GM18858 (cell line): ENCODE results near the gene CDH16.
"Not testable (repeated sequence)": the region's sequence is repeated elsewhere in the genome, so short reads cannot be mapped to it uniquely, and the experiment has no call there.

ENCODE experiments used
- ATAC-seq: cut with Tn5 transposase; IDR thresholded peaks from one replicate; pipeline ENCODE4 v1.9.1; 2021; ENCODE audit not compliant: unreplicated experiment

Gene CDH16, protein sequence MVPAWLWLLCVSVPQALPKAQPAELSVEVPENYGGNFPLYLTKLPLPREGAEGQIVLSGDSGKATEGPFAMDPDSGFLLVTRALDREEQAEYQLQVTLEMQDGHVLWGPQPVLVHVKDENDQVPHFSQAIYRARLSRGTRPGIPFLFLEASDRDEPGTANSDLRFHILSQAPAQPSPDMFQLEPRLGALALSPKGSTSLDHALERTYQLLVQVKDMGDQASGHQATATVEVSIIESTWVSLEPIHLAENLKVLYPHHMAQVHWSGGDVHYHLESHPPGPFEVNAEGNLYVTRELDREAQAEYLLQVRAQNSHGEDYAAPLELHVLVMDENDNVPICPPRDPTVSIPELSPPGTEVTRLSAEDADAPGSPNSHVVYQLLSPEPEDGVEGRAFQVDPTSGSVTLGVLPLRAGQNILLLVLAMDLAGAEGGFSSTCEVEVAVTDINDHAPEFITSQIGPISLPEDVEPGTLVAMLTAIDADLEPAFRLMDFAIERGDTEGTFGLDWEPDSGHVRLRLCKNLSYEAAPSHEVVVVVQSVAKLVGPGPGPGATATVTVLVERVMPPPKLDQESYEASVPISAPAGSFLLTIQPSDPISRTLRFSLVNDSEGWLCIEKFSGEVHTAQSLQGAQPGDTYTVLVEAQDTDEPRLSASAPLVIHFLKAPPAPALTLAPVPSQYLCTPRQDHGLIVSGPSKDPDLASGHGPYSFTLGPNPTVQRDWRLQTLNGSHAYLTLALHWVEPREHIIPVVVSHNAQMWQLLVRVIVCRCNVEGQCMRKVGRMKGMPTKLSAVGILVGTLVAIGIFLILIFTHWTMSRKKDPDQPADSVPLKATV

DNA sequence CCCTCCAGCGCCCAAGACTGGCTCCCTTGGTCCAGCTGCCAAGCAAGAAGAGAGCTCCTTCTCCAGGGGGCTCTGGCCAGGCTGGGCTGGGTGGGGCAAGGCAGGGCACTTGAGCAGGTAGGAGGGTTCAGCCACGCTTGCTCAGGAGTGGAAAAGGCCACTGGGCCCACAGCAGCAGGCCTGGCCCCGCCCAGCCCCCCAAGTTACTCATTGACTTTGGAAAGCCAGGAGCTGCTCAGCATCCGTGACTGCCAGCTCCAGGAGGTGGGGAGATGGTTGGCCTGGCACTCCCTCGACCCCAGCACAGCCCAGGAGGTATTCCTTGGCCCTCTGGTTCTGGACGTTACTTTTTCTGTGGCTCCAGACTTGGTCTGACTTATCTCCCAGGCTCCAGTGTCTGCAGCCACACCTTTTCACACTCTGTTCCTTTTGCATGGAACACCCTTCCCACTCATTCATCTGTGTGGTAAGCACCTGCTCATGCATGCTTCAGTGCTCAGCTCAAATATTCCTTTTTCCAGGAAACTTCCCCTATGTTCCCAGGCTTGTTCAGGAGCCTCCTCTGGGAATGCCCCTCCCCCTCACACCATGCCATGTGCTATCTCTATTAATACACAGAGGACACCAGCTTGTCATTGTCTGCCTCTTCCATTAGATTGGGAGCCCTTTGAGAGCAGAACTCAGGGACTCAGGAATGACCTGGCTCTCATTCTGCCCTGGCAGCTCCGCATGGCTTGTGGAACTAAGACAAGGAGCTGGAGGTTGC, at the start of gene CDH16:
TSS of gene CDH16 (minus strand) at position 83 of the 766 bp plus-strand sequence. CDS start 820 bp downstream, outside the sequence.
- ATAC-seq: no peak

DNA sequence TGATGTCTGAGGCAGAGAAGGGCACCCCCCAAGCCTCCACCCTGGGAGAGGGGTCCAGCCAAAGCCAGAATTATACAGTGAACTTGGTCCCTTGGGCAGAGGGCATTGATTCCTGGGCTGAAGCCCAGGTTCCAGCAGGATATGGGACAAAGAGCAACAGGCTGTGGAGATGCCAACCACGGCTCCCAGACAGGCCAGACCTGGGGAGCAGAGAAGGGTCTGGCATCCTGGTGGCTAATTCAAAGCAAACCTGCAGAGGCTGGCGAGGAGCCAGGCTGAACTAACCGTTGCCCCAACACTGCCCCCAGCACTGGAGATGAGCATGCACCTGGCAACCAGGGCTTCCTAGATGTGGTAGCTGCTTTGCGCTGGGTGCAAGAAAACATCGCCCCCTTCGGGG, 45.4 kb upstream of the CDH16 start:
- ATAC-seq: no peak

DNA sequence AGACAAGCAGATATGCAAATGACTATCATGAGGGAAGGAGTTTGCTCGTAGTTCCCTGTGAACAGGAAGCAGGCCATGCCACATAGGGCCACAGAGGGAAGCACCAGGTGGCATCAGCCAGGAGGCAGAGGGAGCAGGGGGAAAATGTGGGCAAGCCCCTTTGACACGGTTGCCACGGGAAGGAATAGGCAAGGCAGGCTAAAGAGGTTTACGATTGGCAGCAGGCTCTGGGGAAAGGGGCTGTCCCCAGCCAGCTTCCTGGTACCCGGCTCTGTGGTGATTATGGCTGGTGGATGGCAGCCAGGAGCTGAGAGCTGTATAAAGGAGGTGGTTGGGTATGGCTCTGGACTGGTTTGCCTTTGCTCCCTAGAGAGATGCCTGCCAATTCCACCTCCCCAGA, 43.2 kb upstream of the CDH16 start:
- ATAC-seq: no peak

DNA sequence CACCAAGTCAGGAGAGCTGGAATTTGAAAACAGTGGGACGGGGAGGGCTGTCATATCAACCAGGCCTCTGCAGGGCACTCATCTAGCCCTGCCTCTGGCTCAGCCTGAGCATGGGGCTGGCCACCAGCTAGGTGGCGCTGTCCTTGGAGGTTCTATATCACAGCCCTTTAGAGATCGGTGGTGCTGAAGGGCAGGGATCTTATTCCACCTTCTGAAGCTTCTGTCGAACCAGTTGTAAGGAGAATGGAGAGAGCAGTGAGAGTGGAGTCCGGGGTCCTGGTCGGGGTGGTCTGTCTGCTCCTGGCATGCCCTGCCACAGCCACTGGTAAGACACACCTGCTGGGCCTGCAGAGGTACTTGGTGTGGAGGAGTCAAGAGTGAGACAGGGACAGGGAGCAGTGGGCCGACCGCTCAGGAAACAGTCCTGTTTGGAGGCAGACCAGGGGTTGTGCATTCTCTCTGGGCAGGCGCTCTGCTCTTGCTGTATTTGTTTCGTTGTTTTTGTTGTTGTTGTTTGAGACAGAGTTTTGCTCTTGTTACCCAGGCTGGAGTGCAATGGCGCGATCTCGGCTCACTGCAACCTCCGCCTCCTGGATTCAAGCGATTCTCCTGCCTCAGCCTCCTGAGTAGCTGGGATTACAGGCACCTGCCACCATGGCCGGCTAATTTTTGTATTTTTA, 42.5 kb upstream of the CDH16 start, which contains the start of gene CES3:
TSS of gene CES3 (plus strand) at position 202 of the 680 bp plus-strand sequence. CDS start at position 244, 42 bp downstream.
- no peak for ATAC-seq

DNA sequence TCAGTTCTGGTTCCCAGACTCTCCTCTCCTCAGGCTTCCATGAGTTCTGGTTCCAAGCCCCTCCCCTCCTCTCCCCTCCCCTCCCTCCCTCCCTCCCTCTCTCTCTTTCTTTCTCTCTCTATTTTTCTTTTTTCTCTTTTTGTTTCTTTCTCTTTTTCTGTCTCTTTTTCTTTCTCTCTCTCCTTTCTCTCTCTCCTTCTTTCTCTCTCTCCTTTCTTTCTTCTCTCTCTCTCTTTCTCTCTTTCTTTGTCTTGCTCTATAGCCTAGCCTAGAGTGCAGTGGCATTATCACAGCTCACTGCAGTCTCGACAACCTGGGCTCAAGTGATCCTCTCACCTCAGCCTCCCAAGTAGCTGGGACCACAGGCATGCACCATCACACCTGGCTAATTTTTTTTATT, 41.6 kb upstream of the CDH16 start:
- no peak for ATAC-seq

DNA sequence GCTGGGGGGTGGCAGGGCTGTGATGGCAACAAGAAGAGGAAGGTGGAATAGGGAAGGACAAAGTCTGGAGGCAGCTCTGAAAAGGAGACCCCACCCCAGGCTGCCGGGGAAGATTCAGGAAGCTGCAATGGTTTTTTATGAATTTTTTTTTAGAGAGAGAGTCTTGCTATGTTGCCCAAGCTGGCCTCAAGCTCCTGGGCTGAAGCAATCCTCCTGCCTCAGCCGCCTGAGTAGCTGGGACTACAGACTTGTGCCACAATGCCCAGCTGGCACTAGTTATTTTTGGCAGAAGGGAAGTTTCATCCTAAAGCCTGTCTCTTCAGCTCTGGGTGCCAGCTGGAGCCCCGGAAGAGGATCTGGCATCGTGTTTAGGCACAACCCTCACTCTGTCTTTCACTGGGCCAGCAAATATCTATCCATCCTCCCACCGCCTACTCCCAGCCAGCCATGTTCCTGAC, 41.0 kb upstream of the CDH16 start:
- no peak for ATAC-seq

DNA sequence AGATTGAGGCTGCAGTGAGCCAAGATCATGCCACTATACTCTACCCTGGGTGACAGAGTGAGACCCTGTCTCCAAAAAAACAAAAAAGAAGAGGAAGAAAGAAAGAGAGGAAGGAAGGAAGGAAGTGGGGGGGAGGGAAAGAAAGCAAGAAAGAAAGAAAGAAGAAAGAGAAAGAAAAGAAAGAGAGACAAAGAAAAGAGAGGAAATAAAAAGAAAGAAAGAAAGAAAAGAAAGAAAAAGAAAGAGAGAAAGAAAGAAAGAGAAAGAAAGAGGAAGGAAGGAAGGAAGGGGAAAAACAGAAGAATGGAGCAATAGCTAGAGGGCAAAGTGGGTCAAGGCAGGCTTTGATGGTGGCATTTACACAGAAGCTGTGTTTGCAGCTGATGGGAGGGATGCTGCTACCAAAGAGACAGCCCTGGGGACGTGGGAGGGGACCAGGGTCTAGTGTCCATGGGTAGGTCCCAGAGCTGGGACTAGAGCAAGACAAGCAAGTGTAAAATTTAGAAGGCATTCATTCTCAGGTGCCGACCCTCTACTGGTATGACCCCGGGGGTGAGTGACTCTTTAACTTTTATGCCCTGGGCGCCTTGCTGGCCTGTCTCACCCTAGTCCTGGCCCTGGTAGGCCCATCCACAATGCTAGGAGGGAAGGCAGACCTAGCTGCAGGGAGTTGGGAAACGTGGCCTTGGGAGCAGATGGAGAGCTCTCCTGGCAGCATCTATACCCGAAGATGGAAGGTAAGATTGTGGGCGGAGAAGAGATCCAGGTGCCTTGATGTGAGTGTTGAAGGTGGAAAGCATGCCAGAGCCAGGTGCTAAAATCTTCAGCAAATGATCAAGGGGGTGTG, 40.4 kb upstream of the CDH16 start:
- no peak for ATAC-seq

DNA sequence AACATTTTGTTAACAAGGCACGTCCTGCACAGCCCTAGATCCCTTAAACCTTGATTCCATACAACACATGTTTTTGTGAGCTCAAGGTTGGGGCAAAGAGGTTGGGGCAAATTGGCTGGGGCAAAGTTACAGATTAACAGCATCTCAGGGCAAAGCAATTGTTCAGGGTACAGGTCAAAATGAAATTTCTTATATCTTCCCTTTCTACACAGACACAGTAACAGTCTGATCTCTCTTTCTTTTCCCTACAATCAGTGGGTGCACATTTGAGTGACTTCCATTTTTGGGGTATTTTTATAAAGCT, 37.4 kb upstream of the CDH16 start:
- ATAC-seq: not testable (repeated sequence)

DNA sequence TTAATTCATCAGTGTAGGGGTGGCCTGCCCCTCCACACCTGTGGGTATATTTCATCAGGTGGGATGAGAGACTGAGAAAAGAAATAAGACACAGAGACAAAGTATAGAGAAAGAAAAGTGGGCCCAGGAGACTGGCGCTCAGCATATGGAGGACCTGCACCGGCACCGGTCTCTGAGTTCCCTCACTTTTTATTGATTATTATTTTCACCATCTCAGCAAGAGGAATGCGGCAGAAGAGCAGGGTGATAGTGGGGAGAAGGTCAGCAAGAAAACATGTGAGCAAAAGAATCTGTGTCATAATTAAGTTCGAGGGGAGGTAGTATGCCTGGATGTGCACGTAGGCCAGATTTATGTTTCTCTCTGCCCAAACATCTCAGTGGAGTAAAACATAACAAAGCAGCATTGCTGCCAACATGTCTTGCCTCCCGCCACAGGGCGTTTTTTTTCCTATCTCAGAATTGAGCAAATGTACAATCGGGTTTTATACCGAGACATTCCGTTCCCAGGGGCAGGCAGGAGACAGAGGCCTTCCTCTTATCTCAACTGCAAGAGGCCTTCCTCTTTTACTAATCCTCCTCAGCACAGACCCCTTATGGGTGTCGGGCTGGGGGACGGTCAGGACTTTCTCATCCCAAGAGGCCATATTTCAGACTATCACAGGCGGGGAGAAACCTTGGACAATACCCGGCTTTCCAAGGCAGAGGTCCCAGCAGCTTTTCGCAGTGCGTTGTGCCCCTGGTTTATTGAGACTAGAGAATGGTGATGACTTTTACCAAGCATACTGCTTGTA, 36.9 kb upstream of the CDH16 start:
- not testable (repeated sequence) for ATAC-seq

DNA sequence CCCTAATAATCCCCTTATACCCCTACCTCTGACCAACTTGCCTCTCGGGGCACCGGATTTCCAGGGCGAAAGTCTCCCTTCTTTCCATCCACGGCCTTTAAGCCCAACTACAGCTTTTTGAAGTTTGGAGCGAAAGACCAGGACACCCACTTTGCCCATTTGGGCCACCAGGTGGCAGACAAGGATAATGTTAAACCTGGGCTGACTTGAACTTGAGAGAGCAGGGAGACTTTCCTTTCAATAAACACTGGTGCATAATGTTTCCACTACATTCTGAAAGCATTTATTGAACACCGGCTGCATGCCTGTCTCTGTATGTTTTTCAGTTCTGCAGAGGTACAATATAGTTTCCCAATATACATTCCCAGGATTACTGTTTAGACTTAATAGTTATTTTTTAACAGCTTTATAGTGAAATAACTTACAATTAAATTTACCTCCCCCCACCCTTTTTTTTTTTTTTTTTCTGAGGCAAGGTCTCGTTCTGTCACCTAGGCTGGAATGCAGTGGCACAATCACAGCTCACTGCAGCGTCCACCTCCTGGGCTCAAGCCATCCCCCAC, 35.5 kb upstream of the CDH16 start:
- no peak for ATAC-seq

DNA sequence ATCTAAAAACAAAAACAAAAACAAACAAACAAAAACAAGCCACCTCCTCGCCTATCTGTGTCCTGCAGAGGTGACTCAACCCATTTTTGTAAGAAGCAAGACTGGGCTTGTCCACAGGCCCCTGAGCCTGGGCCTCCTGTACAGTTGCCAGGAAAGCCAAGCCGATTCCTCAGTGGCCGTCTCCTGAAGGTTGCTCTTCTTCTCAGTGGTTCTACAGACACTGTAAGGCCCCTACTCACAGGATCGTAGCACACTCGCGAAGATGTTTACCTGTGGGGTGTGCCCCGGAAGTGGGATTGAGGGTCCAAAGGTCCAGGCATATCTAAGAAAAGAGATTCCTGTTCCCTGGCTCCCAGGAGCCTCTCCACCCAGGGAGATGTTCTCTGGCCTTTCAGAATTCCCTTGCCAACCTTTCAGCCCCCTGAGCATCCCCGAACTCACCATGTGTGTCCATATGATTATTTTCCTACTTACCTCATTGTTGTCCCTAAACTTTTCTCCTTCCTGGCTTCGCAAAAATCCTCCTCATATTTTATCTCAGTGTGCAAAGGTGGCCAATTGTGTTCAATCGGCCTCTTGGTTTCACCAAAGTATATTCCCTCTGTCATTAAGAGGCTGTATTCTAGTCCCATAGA, 34.9 kb upstream of the CDH16 start:
- no peak for ATAC-seq

DNA sequence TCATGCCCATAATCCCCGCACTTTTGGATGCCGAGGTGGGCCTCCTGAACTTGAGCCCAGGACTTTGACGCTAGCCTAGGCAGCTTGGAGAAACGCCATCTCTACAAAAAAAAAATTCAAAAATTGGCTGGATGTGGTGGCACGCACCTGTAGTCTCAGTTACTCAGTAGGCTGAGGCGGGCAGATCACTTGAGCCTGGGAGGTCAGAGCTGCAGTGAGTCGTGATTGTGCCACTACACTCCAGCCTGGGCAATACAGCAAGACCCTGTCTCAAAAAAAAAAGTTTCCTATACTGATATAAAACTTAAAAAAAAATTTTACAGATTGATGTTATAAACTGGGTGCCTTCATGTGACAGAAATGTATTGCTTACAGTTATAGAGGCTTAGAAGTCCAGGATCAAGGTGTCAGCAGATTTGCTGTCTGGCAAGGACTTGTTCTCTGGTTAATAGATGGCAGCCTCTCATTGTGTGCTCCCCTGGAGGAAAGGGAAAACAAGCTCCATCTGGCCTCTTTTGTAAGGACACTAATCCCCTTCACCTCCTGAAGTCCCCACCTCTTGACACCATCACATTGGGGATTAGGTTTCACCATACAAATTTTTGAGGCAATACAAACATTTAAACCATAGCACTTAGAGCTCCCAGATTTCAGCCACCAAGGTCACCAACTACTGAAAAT, 33.9 kb upstream of the CDH16 start:
- no peak for ATAC-seq

DNA sequence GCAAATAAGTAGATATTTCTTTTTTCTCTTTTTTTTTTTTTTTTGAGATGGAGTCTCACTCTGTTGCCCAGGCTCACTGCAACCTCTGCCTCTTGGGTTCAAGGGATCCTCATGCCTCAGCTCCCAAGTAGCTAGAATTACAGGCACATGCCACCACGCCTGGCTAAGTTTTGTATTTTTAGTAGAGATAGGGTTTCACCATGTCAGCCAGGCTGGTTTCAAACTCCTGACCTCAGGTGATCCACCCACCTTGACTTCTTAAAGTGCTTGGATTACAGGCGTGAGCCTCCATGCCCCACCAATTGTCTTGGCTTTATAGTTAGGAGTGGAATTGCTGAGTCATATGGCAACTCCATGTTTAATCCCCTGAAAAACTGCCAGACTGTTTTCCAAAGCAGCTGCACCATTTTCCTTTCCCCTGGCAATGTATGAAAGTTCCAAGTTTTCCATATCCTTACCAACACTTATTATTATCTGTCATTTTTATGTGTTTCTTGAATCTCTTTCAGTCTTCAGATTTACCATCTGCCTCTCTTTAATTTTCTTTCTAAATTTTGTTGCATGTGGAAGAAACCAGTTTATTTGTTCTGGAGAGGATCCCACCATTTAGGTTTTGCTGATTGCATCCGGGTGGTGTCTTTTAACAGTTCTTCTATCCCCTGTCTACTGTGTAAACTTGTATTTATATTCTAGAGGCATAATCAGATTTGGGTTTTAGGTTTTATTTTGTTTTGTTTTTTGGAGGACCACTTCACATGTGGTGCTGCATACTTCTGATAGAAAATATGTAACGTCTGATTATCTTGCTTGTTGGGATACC, 32.5 kb upstream of the CDH16 start:
- no peak for ATAC-seq

DNA sequence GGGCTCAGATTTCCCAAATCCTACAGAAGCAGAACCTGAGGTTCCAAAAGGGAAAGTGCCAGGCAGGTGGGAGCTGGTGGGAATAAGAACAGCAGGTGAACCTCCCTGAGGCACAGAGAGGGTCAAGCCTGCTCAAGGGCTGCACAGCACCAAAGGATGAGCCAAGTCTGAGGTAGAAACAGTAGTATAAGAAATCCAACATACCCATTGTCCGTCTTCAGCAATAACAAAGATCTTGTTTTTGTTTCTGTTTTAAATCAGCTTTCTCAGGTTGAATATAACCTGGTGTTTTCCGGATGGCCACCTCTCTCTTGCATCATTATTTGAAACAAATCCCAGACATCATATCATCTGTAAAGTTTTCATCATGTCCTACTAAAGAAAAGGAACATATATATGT, 31.8 kb upstream of the CDH16 start:
- ATAC-seq: no peak

DNA sequence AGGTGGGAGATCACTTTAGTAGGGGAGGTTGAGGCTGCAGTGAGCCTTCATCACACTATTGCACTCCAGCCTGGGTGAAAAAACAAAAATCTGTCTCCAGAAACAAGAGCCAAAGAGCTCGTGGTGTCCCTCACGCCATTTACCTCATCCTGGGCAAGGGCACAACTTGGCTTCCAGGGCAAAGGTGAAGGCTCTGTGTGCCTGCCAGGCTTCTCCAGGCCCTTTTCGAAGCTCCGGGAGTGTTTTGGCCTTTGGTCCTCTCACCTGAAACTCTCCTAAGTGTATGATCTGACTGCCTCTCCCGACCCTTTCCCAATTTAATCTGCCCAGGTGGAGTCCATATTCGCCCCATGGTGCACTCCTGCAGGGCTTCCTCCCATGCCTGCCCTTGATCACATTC, 30.8 kb upstream of the CDH16 start:
- ATAC-seq: no peak

DNA sequence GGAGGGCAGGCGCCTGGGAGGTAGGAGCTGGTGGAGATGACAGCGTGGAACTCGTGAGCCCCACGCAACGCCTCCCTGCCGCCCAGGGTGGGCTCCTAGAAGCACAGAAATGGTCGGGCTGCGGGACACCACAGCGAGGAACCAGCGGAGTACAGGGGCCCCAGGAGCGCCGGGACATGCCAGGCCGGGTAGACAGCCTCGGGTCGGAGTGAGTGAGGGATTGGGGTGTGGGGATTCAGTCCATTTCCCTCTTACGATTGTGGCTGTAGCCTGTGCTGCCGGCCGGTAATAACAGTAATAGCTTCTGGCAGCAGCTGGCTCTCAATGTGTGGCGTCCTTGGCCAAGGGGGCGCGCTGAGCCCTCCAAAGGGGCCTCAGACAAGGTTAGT, 30.1 kb upstream of the CDH16 start:
- no peak for ATAC-seq
